G401 (cell line): ENCODE measurements around the gene OBP2B. TPM values are rescaled to one million over a fixed set of nuclear protein-coding genes. Genes with fewer than 3 reads are reported as not detected.

Experiments
- total RNA-seq: library from RNA; depleted of rRNA; stranded (reverse); fragments of >200 nt; shearing (Covaris generic); gene quantifications from 2 replicates; pipeline ENCODE4 v1.2.3, GENCODE V29; 2014; rRNA removed

Gene OBP2B
- total RNA-seq, 1 experiment from 2014 or later, result not detected

Other genes starting within 250 kb of the OBP2B start
- 1.5 TPM in 1 of 2 replicates, not detected in the other for gene GFI1B, start 230.6 kb downstream of the OBP2B start, total RNA-seq
- gene GTF3C5, start 178.3 kb downstream of the OBP2B start, total RNA-seq, result 96.1 and 101 TPM in 2 replicates
- gene CEL, start 147.3 kb downstream of the OBP2B start, total RNA-seq, result 0.31 and 0.92 TPM in 2 replicates
- 21.7 and 29.8 TPM in 2 replicates for gene RALGDS, start 88.0 kb downstream of the OBP2B start, total RNA-seq
- gene GBGT1, start 45.3 kb downstream of the OBP2B start, total RNA-seq, result not detected in 2 replicates
- gene ABO, start 66.0 kb upstream of the OBP2B start, total RNA-seq, result not detected in 2 replicates
- 23.3 and 40.6 TPM in 2 replicates for gene SURF6, start 126.9 kb upstream of the OBP2B start, total RNA-seq
- gene MED22, start 138.9 kb upstream of the OBP2B start, total RNA-seq, result 27.4 and 28.2 TPM in 2 replicates
- 3,218 and 3,629 TPM in 2 replicates for gene RPL7A, start 139.0 kb upstream of the OBP2B start, total RNA-seq
- 33.8 and 51.7 TPM in 2 replicates for gene SURF1, start 147.2 kb upstream of the OBP2B start, total RNA-seq
- gene SURF2, start 147.3 kb upstream of the OBP2B start, total RNA-seq, result 32.3 and 47.5 TPM in 2 replicates
- gene SURF4, start 166.8 kb upstream of the OBP2B start, total RNA-seq, result 333 and 361 TPM in 2 replicates
- gene STKLD1, start 167.1 kb upstream of the OBP2B start, total RNA-seq, result 0.37 and 1.1 TPM in 2 replicates
- gene REXO4, start 208.8 kb upstream of the OBP2B start, total RNA-seq, result 25.0 and 38.8 TPM in 2 replicates
- 1.4 and 2.3 TPM in 2 replicates for gene ADAMTS13, start 213.1 kb upstream of the OBP2B start, total RNA-seq